ENCODE results near the gene HORMAD2. TPM values are rescaled to one million over a fixed set of nuclear protein-coding genes. Genes with fewer than 3 reads are reported as not detected.

HORMAD2 gene
- total RNA-seq (2014; rRNA removed; shearing (Covaris generic)), result not detected in 2 replicates

- DNase-seq (ENCODE audit: low spot score), result no peak
These were observed at the start of gene HORMAD2 for GRCh38 chr22:30079952-30080533. Gene HORMAD2 (plus strand): TSS chr22:30080464. CDS start chr22:30093953, 13,489 bp downstream.

DNA sequence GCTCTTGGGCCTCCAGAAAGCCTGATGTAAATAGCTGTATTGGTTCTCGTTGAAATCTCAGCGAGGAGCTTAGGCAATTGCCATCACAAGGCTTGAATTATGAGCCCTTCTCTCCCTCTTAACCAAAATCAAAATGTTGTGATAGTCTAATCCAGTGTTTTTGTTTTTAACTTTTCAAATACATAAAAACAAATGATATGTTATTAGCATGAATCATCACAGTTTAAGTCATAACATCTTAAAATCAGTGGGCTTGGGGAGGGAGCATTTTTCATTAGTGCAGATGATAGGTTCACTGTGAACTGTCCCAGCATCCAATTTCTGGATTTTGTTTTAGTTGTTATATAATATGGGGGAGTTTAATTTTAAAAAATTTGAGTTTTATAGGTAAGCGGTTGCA is 48.9 kb upstream of the HORMAD2 start:
- no peak for DNase-seq (ENCODE audit: low spot score)

- DNase-seq (ENCODE audit: low spot score), result no peak
These were observed 48.4 kb upstream of the HORMAD2 start for GRCh38 chr22:30031764-30032455.

GRCh38 chr22:30033137-30033536 is 47.1 kb upstream of the HORMAD2 start:
- no peak for DNase-seq (ENCODE audit: low spot score)

DNA sequence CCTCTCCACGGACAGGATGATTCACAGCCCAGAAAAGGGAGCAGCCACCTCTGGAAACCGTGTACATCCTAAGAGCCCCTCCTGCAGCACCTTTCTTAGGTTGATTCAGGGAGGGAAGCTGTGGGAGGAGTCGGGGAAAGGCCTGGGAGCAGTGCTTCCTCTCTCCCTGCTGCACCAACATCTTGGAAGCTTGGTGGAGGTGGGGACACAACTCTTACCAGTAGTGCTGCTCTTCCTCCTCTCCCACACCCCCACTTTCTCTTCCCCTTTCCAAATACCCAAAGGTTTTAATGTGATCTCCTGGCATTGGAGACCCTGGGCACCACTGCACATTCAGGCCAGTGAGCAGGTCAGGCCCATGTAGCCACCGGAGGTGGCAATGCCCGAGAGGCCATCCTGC is 46.4 kb upstream of the HORMAD2 start:
- DNase-seq (ENCODE audit: low spot score), result no peak

GRCh38 chr22:30036656-30037055 is 43.6 kb upstream of the HORMAD2 start:
- DNase-seq (ENCODE audit: low spot score), result peak; percentile 55

DNA sequence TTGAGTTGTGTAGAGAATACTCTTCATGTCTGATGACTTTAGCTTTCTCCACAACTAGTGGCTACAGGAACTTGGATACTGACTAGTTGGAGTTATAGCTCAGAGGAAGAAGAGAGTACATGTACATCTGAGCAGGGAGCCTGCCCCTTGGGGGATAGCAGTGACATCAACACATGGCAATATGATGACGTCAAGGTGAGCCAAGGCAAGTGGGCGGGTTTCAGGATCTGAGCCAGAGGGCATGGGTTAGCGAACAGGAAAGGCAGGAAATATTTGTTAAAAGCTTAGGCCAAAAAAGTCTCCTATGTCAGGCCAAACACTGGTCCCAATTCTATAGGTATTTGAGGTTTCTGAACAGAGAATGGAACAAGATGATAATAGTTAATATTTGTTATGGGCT is 42.0 kb upstream of the HORMAD2 start:
- DNase-seq (ENCODE audit: low spot score), result peak; percentile 31

GRCh38 chr22:30040499-30041260 is 39.6 kb upstream of the HORMAD2 start:
- no peak for DNase-seq (ENCODE audit: low spot score)

GRCh38 chr22:30041475-30041874 is 38.8 kb upstream of the HORMAD2 start:
- DNase-seq (ENCODE audit: low spot score), result no peak

DNA sequence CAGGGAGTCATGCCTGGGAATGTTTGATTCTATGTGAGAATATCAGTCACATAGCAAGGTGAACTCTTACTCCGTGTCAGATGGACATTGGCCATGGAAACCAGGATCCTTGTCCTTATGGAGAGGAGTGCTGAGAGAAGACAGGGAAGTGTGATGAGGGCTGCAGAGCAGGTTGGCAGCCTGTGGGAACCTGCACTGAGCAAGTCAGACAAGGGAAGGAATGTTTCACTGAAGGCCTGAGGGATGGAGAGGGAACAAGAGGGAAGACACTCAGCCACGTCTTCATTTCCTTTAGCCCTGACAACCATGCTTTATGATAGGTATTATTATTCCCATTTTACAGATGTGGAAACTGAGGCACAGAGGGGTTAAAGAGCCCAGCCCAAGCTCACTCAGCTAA is 38.4 kb upstream of the HORMAD2 start:
- no peak for DNase-seq (ENCODE audit: low spot score)

DNA sequence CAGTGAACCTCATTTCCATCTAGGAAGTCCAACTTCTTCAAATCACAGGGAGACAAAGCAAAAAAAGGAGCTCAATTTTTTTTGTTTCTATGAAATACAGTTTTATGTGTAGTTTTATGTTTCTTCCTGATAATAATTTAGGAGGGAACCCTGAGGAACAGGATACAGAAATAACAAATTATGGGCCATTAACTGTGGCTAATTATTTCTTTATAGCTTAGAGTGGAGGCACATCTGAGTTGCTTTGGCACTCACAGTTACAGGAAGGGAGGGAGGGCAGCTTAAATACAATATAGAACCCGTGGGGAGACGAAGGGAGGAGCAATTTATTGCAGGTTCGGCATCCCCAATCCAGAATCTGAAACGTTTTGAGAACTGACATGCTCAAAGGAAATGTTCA is 37.1 kb upstream of the HORMAD2 start:
- no peak for DNase-seq (ENCODE audit: low spot score)

DNA sequence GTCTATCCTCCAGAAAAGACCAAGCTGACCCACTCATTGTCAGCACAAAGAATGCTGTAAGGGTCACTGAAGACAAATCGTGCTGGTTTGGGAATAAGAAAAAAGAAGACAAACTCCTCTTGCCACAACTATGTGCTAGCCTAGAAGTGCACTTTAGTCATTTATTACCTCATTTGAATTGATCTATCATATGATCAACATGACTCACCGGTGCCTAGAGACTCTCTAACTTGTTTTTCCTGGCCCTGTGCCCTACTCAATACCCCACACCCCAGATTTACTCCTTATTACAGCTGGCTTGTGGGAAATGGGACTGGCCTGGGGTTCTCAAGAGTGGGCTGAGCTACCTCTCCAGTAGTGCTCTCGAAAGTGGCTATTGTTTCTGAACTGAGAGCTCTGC is 35.9 kb upstream of the HORMAD2 start:
- peak; percentile 55 for DNase-seq (ENCODE audit: low spot score)

DNA sequence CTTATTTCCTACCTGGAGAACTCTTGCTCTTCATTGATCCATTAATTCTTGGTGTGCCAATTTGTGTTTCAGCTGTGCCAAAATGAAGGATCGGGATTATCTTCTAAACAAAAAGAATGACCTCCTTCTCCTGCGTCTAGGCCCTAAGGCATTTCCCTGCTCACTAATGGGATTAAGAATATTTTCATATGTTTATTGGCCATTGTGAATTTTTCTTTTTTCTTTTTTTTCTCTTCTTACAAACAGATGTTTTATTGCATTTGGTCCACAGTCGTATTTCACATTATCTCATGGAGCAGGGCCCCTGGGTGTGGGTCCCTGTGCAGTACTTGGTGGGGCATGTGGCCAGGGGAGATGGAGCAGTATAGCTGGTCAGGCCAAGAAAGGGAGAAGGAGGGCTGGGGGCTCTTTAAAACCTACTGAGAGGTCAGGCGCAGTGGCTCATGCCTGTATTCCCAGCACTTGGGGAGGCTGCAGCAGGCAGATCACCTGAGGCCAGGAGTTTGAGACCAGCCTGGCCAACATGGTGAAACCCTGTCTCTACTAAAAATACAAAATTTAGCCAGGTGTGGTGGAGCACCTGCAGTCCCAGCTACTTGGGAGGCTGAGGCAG is 35.3 kb upstream of the HORMAD2 start:
- DNase-seq (ENCODE audit: low spot score), result no peak

DNA sequence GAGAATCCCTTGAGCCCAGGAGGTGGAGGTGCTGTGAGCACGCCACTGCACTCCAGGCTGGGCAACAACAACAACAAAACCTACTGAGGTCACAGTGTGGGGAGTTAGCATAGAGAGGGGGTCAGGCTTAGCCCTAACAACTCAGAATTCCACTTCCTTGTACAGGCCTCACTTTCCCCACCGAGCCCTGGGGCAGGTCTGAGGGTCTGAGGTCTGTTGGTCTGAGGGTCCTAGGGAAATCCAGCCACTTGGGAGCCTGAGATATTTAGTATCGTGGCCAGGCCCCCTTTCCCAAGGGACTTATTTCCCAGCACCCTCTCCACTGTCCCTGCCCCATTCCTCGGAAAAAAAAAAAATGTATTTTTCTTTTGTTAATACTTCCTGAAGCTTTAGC is 34.8 kb upstream of the HORMAD2 start:
- no peak for DNase-seq (ENCODE audit: low spot score)

DNA sequence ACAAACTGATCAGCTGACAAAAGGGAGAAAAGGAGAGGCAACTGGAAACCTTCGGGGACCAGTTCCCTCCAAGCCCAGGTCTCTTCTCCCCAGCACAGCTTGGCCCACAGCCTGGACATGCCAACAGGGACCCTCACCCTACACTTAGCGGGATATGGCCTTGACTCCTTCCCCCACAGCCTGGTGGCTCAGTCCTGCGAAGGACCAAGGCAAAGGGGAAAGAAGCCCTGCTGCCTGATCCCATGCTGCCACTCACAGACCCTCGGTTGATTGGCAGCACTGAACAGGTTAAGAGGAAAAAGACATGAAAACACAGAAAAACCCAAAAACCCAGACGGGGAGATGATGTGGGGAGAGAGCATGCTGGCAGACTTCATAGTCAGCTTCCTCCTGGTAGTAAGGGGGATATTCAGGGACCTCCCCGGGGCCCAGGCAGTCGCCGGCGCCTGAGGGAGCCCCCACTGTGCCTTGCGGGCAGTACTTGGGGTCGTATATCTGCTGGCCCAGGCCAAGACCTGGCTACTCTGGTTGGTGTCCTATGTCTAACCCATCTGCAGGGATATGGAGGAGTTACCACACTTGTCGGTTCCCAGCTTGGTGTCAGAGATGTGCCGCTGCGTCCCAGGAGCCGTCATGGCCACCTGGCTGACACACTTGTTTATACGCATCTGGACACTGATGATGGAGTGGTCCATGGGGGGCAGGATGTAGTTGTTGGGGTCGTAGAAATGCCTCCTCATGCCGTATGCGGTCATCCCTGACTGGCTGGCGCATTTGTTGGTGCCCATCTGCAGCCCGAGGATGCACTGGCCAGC is 34.2 kb upstream of the HORMAD2 start:
- DNase-seq (ENCODE audit: low spot score), result no peak

- DNase-seq (ENCODE audit: low spot score), result no peak
These were observed 33.4 kb upstream of the HORMAD2 start for GRCh38 chr22:30046716-30047363.

DNA sequence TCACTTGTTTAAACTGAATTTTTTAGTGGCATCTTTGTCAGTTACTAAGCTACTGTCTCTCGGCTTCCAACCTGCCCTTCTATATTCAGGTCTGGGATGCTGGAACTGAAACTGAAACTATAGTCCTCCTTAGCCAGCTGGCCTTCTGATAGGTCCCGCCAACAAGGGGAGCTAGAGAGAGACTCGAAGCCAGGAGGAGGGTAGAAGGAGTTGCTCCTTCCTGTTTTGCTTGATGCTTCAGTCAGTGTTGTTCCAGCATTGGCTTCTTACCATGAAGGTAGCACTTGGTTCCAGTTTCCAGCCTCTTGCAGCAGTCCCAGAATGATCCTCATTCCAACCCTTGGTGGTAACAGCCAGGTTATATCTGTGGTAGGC is 32.9 kb upstream of the HORMAD2 start:
- DNase-seq (ENCODE audit: low spot score), result peak; percentile 11

DNA sequence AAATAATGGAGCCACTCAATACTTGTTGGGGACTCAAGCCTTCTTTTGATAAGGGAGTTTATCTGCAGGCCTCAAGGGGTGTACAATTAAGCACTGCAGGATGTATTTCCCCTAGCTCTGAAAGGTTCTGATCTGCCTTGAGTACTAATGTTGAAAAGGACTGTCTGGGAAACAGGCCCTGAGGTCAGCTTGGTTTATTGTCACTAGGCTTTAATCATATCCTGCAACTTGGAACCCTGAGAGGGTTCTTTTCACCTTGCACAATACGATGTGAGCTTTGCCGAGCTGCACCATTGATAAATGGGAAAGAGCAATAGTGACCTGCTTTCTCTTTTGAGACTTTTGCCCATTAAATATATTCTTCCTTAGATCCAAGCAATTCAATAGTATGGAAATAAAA is 31.6 kb upstream of the HORMAD2 start:
- DNase-seq (ENCODE audit: low spot score), result no peak

DNA sequence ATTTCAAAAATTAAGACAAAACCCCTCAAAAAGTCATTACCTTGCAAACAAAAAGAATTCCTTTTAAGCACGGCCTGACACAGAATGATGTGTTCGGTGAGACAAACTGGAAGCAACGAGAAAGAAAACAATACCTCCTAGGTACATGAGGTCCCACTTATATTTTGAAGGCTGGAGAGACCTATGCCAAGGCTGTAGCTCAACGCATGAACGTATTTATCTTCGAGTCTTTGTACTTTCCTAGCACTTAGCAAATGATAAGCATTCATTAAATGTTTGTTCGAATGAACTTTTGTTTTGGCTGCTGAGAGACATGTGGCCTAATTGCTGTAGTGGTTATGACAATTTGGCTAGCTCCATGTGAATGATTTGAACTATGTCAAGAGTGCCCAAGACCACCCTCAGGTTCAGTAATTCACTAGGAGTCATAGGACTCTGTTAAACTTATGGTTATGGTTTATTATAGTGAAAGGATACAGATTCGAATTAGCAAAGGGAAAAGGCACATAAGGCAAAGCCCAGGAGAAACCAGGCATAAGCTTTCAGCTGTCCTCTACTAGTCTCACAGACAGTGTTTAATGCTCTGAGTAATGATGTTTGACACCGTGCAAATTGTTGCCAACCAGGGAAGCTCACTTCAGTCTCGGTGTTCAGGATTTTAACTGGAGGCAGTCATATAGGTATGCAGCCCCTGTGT is 26.0 kb upstream of the HORMAD2 start:
- DNase-seq (ENCODE audit: low spot score), result no peak

GRCh38 chr22:30054764-30055069 is 25.5 kb upstream of the HORMAD2 start:
- DNase-seq (ENCODE audit: low spot score), result no peak

- DNase-seq (ENCODE audit: low spot score), result no peak
These were observed 24.2 kb upstream of the HORMAD2 start for GRCh38 chr22:30056015-30056414.
